Measurements from ENCODE around the gene C20orf96.

DNA sequence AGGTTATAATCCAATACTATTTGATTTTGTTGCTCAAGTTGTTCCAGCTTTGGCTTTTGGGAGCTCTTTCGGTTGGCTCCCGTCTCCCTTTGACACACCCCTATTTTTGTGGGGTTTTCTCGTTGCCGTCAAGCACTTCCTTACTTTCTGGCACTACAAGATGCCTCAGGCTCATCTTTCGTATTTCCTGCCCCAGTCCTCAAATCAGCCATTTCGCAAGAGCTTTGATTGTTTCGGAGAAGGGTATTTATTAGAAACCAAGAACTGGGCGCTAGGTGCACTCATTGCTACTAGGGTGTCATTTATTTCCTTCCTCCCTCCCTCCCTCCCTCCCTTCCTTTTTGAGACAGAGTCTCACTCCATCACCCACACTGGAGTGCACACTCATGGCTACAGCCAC lies 21.5 kb upstream of the C20orf96 start:
- TF ChIP-seq NFRKB (IDR thresholded peaks at IDR 0.05): no peak
- TF ChIP-seq BHLHE40 (IDR thresholded peaks at IDR 0.05; ENCODE audit: borderline replicate concordance): no peak
- no peak for TF ChIP-seq CTBP1 (IDR thresholded peaks at IDR 0.05; ENCODE audit: borderline replicate concordance)
- TF ChIP-seq LEF1 (IDR thresholded peaks at IDR 0.05; ENCODE audit: borderline replicate concordance): no peak
- TF ChIP-seq SP1 (IDR thresholded peaks at IDR 0.05): no peak
- TF ChIP-seq HDGF (IDR thresholded peaks at IDR 0.05; ENCODE audit: borderline replicate concordance): no peak
- no peak for TF ChIP-seq SUZ12 (IDR thresholded peaks at IDR 0.05)
- TF ChIP-seq ARNT (IDR thresholded peaks at IDR 0.05): no peak
- TF ChIP-seq FOXK2 (IDR thresholded peaks at IDR 0.05): no peak
- TF ChIP-seq ZNF384 (IDR thresholded peaks at IDR 0.05): no peak
- TF ChIP-seq FOXM1 (IDR thresholded peaks at IDR 0.05; ENCODE audit: borderline replicate concordance): no peak
- TF ChIP-seq ELF4 (IDR thresholded peaks at IDR 0.05): no peak
